Subcutaneous abdominal adipose tissue (tissue), 5 donors: ENCODE results near the gene FBXW11.
"Not testable (repeated sequence)": the region's sequence is repeated elsewhere in the genome, so short reads cannot be mapped to it uniquely, and the experiment has no call there.

ENCODE experiments used
- H3K27ac ChIP-seq: one replicate; pipeline ENCODE4 v1.7.0; 2013; ENCODE audit warnings: low read depth, mild to moderate bottlenecking, inconsistent platforms, low read length, moderate library complexity
- H3K27me3 ChIP-seq, 5 donors: one replicate each; pipeline ENCODE4 v1.7.0; 2013; ENCODE audit warnings: low read length in 5 of 5, inconsistent platforms in 1 of 5; ENCODE audit not compliant: control insufficient read depth in 5 of 5, insufficient read depth in 4 of 5
- H3K36me3 ChIP-seq, 5 donors: one replicate each; pipeline ENCODE4 v1.7.0; 2013; ENCODE audit warnings: low read length in 5 of 5; ENCODE audit not compliant: control insufficient read depth in 5 of 5, insufficient read depth in 5 of 5
- H3K4me1 ChIP-seq, 5 donors: one replicate each; pipeline ENCODE4 v1.7.0; 2013; ENCODE audit warnings: low read length in 5 of 5, mild to moderate bottlenecking in 3 of 5, moderate library complexity in 1 of 5; ENCODE audit not compliant: control insufficient read depth in 5 of 5, insufficient read depth in 5 of 5
- H3K4me3 ChIP-seq, 5 donors: one replicate each; pipeline ENCODE4 v1.7.0; 2013; ENCODE audit warnings: low read length in 5 of 5, low read depth in 1 of 5
- H3K9ac ChIP-seq, 5 donors: one replicate each; pipeline ENCODE4 v1.7.0; 2013; ENCODE audit warnings: low read length in 5 of 5, mild to moderate bottlenecking in 4 of 5, moderate library complexity in 3 of 5
- H3K9me3 ChIP-seq, 5 donors: one replicate each; pipeline ENCODE4 v1.7.0; 2013; ENCODE audit warnings: low read length in 5 of 5; ENCODE audit not compliant: control insufficient read depth in 5 of 5
- donor health status: healthy.
- donor health status: healthy.
- donor health status: healthy.
- donor health status: healthy.
- donor health status: healthy.

Gene FBXW11

GRCh38 chr5:171945476-171945875 lies 61.0 kb downstream of the FBXW11 start:
- H3K9ac ChIP-seq: no peak overlapping the region
- H3K4me3 ChIP-seq: no peak overlapping the region
- peaks cover 0 to 13% (median 8%) of the 10 kb centered on the region in 5 donors for H3K4me1 ChIP-seq
- no peak overlapping the region for H3K27ac ChIP-seq
- no peaks in the 10 kb centered on the region for H3K9me3 ChIP-seq
- H3K27me3 ChIP-seq: no peaks in the 10 kb centered on the region
- H3K36me3 ChIP-seq: no peaks in the 10 kb centered on the region

GRCh38 chr5:171945066-171945465 lies 61.4 kb downstream of the FBXW11 start:
- Histone ChIP-seq H3K27ac (no peak overlapping the region), H3K36me3 (no peaks in the 10 kb centered on the region), H3K27me3 (no peaks in the 10 kb centered on the region), H3K4me1 (peaks cover 0 to 13% (median 8%) of the 10 kb centered on the region in 5 donors), H3K4me3 (no peak overlapping the region), H3K9me3 (no peaks in the 10 kb centered on the region), H3K9ac (no peak overlapping the region)

- not testable (repeated sequence) for H3K27me3 ChIP-seq, H3K4me3 ChIP-seq, H3K9ac ChIP-seq, H3K27ac ChIP-seq, H3K36me3 ChIP-seq, H3K9me3 ChIP-seq
- peaks cover 0 to 13% (median 8%) of the 10 kb centered on the region in 5 donors for H3K4me1 ChIP-seq
Observed at GRCh38 chr5:171942112-171942516, 64.3 kb downstream of the FBXW11 start.

GRCh38 chr5:171941675-171942074 lies 64.8 kb downstream of the FBXW11 start:
- not testable (repeated sequence) for H3K4me3 ChIP-seq, H3K27ac ChIP-seq, H3K36me3 ChIP-seq, H3K9me3 ChIP-seq, H3K27me3 ChIP-seq, H3K9ac ChIP-seq
- peaks cover 0 to 13% (median 8%) of the 10 kb centered on the region in 5 donors for H3K4me1 ChIP-seq

GRCh38 chr5:171941275-171941674 lies 65.2 kb downstream of the FBXW11 start:
- not testable (repeated sequence) for H3K9me3 ChIP-seq, H3K27me3 ChIP-seq, H3K27ac ChIP-seq, H3K4me3 ChIP-seq, H3K36me3 ChIP-seq, H3K9ac ChIP-seq
- peaks cover 0 to 13% (median 8%) of the 10 kb centered on the region in 5 donors for H3K4me1 ChIP-seq

- Histone ChIP-seq H3K4me3 (no peak overlapping the region), H3K27me3 (no peaks in the 10 kb centered on the region), H3K9ac (no peak overlapping the region), H3K4me1 (peaks cover 0 to 4% (median 4%) of the 10 kb centered on the region in 5 donors), H3K27ac (no peak overlapping the region), H3K9me3 (no peaks in the 10 kb centered on the region), H3K36me3 (no peaks in the 10 kb centered on the region)
Observed at GRCh38 chr5:171939951-171940350, 66.5 kb downstream of the FBXW11 start.

- peaks cover 0 to 11% (median 7%) of the 10 kb centered on the region in 5 donors for H3K9me3 ChIP-seq
- H3K9ac ChIP-seq: no peak overlapping the region
- no peak overlapping the region for H3K4me3 ChIP-seq
- H3K36me3 ChIP-seq: peaks cover 0 to 4% (median 0%) of the 10 kb centered on the region in 5 donors
- no peak overlapping the region for H3K27ac ChIP-seq
- no peaks in the 10 kb centered on the region for H3K27me3 ChIP-seq
- H3K4me1 ChIP-seq: no peaks in the 10 kb centered on the region
Observed at GRCh38 chr5:171938358-171938757, 68.1 kb downstream of the FBXW11 start.

GRCh38 chr5:171937351-171937750 lies 69.1 kb downstream of the FBXW11 start:
- Histone ChIP-seq H3K4me1 (no peaks in the 10 kb centered on the region), H3K36me3 (peaks cover 0 to 7% (median 0%) of the 10 kb centered on the region in 5 donors), H3K4me3 (no peak overlapping the region), H3K9ac (no peak overlapping the region), H3K27ac (no peak overlapping the region), H3K9me3 (peaks cover 0 to 13% (median 7%) of the 10 kb centered on the region in 5 donors), H3K27me3 (no peaks in the 10 kb centered on the region)

GRCh38 chr5:171934586-171934985 lies 71.9 kb downstream of the FBXW11 start:
- Histone ChIP-seq H3K4me1 (no peaks in the 10 kb centered on the region), H3K27ac (no peak overlapping the region), H3K9ac (no peak overlapping the region), H3K27me3 (no peaks in the 10 kb centered on the region), H3K4me3 (no peak overlapping the region), H3K9me3 (peaks cover 0 to 13% (median 10%) of the 10 kb centered on the region in 5 donors), H3K36me3 (peaks cover 0 to 7% (median 0%) of the 10 kb centered on the region in 5 donors)

- no peaks in the 10 kb centered on the region for H3K27me3 ChIP-seq
- H3K27ac ChIP-seq: no peak overlapping the region
Observed at GRCh38 chr5:171931163-171931562, 75.3 kb downstream of the FBXW11 start.

More at GRCh38 chr5:171931163-171931562, 75.3 kb downstream of the FBXW11 start:
- Histone ChIP-seq H3K4me3 (no peak overlapping the region), H3K9ac (no peak overlapping the region), H3K9me3 (peaks cover 0 to 13% (median 10%) of the 10 kb centered on the region in 5 donors), H3K4me1 (no peaks in the 10 kb centered on the region), H3K36me3 (peaks cover 0 to 7% (median 0%) of the 10 kb centered on the region in 5 donors)
